ENCODE measurements around the gene P4HTM. TPM values are rescaled to one million over a fixed set of nuclear protein-coding genes. Genes with fewer than 3 reads are reported as not detected.

Gene P4HTM
- total and polyA plus RNA-seq, 2 of the 8 experiments (the other 6 are each of a cell fraction or from before 2014, with no cell fraction given) = 19.1 to 25.4 TPM

DNA sequence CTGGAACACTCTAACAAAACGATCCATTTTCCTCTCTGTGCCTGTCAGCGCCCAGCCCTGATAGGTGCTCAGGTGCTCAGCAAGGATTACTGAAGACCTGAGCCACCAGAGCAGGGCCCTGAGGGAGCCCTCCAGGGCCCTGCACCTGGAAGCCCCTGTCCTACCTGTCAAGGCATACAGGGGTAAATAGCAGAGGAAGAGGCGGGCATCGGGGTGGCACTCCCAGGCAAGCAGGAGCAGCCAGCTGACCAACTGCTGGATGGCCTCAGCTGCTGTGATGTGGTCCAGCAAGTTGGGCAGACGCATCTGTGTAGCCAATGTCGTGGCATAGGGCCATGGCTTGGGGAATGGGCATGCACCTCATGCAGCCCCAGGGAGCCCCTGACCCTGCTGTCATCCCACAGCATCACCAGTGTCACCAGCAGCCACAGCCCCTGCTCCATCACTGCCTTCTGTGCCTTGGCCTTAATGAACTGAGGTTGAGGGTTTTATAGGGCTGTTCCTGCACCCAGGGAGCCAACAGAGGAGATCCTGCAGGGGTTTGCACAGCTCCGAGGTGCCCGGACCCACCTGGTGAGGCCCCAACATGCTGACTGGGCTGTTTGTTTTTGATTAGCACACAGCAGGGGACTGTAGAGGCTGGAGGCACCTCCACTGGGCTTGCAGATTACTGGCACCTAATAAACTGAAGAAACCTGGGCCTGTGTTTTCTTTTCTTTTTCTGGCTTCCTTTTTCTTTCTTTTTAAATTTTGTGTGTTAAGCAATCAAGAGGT lies 9.2 kb downstream of the P4HTM start:
- no peak overlapping the region for H3K9ac ChIP-seq (replicated peaks in 1 of 4; ENCODE audit: extremely low read depth in 1 of 4, low read depth in 3 of 4, low read length in 3 of 4)
- H4K8ac ChIP-seq (ENCODE audit: extremely low read depth, insufficient read depth, low read length) = no peak overlapping the region
- H3K27ac ChIP-seq (ENCODE audit: low read depth, low read length) = no peak overlapping the region
- H2BK12ac ChIP-seq (ENCODE audit: low read depth, low read length) = no peak overlapping the region; the same call in 1 of the 2 replicates
- H4K5ac ChIP-seq (ENCODE audit: insufficient read length, low read depth, low read length) = no peak overlapping the region
- H4K20me1 ChIP-seq (replicated peaks in 1 of 2; ENCODE audit: control insufficient read depth in 1 of 2, insufficient read depth in 2 of 2, low read length in 2 of 2) = peaks cover 0 to 4% of the 10 kb centered on the region in 2 experiments
- H2BK15ac ChIP-seq (ENCODE audit: low read length) = no peak overlapping the region
- no peaks in the 10 kb centered on the region for H3K27me3 ChIP-seq (replicated peaks in 1 of 4; ENCODE audit: control insufficient read depth in 3 of 4, extremely low read depth in 1 of 4, insufficient read depth in 3 of 4, low read length in 3 of 4)
- H3K14ac ChIP-seq (ENCODE audit: insufficient read length) = no peak overlapping the region
- H3K23me2 ChIP-seq (ENCODE audit: low read depth, low read length) = no peaks in the 10 kb centered on the region
- FAIRE-seq (no peak), DNase-seq (ENCODE audit: low read depth in 1 of 2, low spot score in 2 of 2) (no peak)
- H3K4ac ChIP-seq (replicated peaks; ENCODE audit: insufficient read length, low read depth, low read length) = no peak overlapping the region
- no peak overlapping the region for H2BK20ac ChIP-seq (ENCODE audit: low read length)
- no peaks in the 10 kb centered on the region; a peak in 1 of 4 replicates for H3K79me2 ChIP-seq (ENCODE audit: control insufficient read depth in 1 of 2, insufficient read depth in 2 of 2, low read length in 2 of 2)
- H2BK5ac ChIP-seq (ENCODE audit: low read depth, low read length) = no peak overlapping the region
- H3K18ac ChIP-seq (ENCODE audit: extremely low read depth, low read length) = no peak overlapping the region
- peaks cover 0 to 17% (median 7%) of the 10 kb centered on the region in 4 experiments; a peak in 5 of 7 replicates for H3K4me1 ChIP-seq (replicated peaks in 1 of 4; ENCODE audit: control insufficient read depth in 3 of 4, insufficient read depth in 4 of 4, low read length in 3 of 4)
- no peak overlapping the region for H2AFZ ChIP-seq (ENCODE audit: low read length)
- no peak for TF ChIP-seq JUN (IDR thresholded peaks at IDR 0.05; ENCODE audit: low read depth, low read length)
- no peak for TF ChIP-seq RXRA (IDR thresholded peaks at IDR 0.05; ENCODE audit: insufficient read depth, low read depth, low read length)
- TF ChIP-seq MAFK (IDR thresholded peaks at IDR 0.05; ENCODE audit: low read depth, low read length) = peak; percentile 22; the same call in 1 of the 2 replicates
- no peak for TF ChIP-seq SP4 (IDR thresholded peaks at IDR 0.05; ENCODE audit: low read length)
- TF ChIP-seq GTF2F1 (IDR thresholded peaks at IDR 0.05; ENCODE audit: borderline replicate concordance, low read depth, low read length) = no peak
- no peak for TF ChIP-seq CHD2 (IDR thresholded peaks at IDR 0.05; ENCODE audit: low read length)
- no peak for TF ChIP-seq POU5F1 (IDR thresholded peaks at IDR 0.05; ENCODE audit: low read depth, low read length)
- no peak for TF ChIP-seq NANOG (IDR thresholded peaks at IDR 0.05; ENCODE audit: insufficient read depth, low read depth, low read length, poor library complexity, severe bottlenecking)
- H2AK5ac ChIP-seq (ENCODE audit: low read depth, low read length) = no peak overlapping the region
- peak overlapping the region in 2 of 4 experiments; percentile 7 to 14; a peak in 1 of 8 replicates for H3K4me3 ChIP-seq (ENCODE audit: extremely low read depth in 1 of 4, insufficient read depth in 2 of 4, low read depth in 3 of 4, low read length in 4 of 4)
- H4K91ac ChIP-seq (replicated peaks; ENCODE audit: insufficient read length, low read length) = no peak overlapping the region
- ChIA-PET CTCF (ENCODE audit: partially characterized antibody) (interaction anchor here (1.0 to 19.9 kb wide), 3 partner anchors 10 to 17 kb away, joined by 3 to 467 read pairs (median 42); partner anchors contain the start of genes DALRD3, NDUFAF3, P4HTM and WDR6), POLR2A (ENCODE audit: partially characterized antibody) (interaction anchor here (2.7 to 38.8 kb wide), 3 partner anchors 3 to 336 kb away, joined by 9 to 1518 read pairs (median 1518); partner anchors contain the start of genes CELSR3, DALRD3, IMPDH2 and NDUFAF3)
- peaks cover 3% of the 10 kb centered on the region for H3K79me1 ChIP-seq (ENCODE audit: low read depth, low read length)
- H3K9me3 ChIP-seq (ENCODE audit: insufficient read depth in 2 of 2, low read depth in 1 of 2, low read length in 1 of 2) = no peaks in the 10 kb centered on the region
- peaks cover 0 to 3% (median 0%) of the 10 kb centered on the region in 4 experiments; a peak in 1 of 8 replicates for H3K36me3 ChIP-seq (ENCODE audit: control insufficient read depth in 2 of 4, insufficient read depth in 4 of 4, low read length in 3 of 4)
- H3K4me2 ChIP-seq (ENCODE audit: insufficient read depth in 1 of 2, low read depth in 2 of 2, low read length in 2 of 2) = peak overlapping the region in 1 of 2 experiments; percentile 37; a peak in 2 of 4 replicates
- 90% methylated on average over 8 of the region's 8 CpGs; no CpG with 5 or more reads in 1 of the 2 experiments for WGBS, 2 experiments (ENCODE audit: extremely low coverage in 1 of 2, insufficient coverage in 1 of 2, insufficient read length in 1 of 2, insufficient replicate concordance in 2 of 2, low coverage in 1 of 2, low lambda C conversion rate in 2 of 2, missing lambda C conversion rate in 1 of 2)
- H2BK120ac ChIP-seq (replicated peaks; ENCODE audit: low read depth, low read length) = no peak overlapping the region
- H3K23ac ChIP-seq (ENCODE audit: insufficient read length) = no peak overlapping the region
- H3K56ac ChIP-seq (replicated peaks; ENCODE audit: insufficient read length, low read depth, low read length) = no peak overlapping the region

Measured in H1 (cell line).